ENCODE data around the gene RBBP8NL.

RBBP8NL gene

GRCh38 chr20:62405981-62406513 lies 21.3 kb downstream of the RBBP8NL start:
- DNase-seq = no peak

GRCh38 chr20:62405108-62405980 lies 22.0 kb downstream of the RBBP8NL start:
- DNase-seq = no peak

DNA sequence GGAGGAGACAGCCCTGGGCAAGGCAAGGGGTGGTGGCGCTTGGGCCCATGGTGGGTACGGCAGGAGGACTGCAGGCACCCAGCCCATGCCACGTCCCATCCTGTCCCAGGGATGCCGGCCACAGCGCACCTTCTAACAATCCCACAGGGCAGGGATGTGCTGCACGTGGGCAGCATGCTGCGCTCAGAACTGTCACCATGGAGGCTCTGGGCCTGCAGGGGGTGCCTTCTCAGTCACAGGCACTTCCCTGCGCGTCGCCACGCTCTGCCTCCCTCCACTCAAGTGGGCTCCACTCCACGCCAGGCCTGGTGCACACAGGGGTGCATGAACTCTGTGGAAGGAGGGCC lies 22.6 kb downstream of the RBBP8NL start:
- no peak for DNase-seq

- no peak for DNase-seq
Measured at GRCh38 chr20:62404112-62404665, 23.1 kb downstream of the RBBP8NL start.

DNA sequence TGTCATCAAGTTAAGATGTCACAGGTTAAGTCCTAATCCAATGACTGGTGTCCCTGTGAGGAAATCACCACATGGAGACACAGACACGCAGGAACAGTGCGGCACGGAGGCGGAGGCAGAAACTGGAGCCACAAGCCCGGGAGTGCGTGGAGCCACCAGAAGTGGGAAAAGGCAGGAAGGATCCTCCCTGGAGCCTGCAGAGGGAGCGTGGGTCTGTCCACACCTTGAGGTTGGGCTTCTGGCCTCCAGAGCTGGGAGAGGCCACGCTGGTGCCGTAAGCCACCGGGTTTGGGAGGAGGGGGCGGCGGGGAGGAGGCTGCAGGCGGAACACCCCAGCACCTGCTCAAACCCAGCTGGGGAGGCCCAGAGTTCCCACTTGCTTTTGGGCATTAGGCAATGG lies 24.0 kb downstream of the RBBP8NL start:
- DNase-seq = no peak

DNA sequence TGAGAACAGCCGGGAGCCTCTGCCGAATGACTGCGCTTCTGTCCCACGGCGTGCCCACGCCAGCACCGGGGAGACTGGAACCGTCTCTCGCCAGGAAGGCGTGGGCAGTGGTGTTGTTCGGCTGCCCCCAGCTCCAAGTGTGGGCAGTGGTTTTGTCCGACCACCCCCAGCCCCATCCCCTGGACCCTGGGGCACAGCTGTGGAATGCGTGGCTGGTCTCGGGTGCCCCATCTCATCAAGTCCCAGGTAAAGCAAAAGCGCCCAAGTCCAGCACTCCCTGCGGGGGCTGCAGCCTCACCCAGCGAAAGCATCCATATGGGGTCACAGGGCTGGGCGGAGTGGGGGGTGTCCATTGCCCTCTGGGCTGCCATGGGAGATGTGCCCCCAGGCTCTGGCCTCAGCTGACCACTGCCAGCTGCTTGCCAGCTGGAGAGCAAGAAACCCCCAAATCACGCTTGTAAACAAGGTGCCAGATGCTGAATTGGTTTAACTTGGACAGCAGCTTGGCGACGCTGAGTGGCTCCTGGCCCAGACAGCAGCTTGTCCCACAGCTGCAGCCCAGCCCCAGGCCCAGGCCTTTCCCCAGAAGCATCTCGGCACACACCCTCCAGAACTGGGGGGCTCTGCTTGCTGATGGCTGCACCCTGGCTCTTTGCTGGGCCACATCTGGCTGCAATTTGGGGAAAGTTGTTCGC lies 24.7 kb downstream of the RBBP8NL start:
- no peak for DNase-seq

- no peak for DNase-seq
Measured at GRCh38 chr20:62401331-62401779, 26.0 kb downstream of the RBBP8NL start.

DNA sequence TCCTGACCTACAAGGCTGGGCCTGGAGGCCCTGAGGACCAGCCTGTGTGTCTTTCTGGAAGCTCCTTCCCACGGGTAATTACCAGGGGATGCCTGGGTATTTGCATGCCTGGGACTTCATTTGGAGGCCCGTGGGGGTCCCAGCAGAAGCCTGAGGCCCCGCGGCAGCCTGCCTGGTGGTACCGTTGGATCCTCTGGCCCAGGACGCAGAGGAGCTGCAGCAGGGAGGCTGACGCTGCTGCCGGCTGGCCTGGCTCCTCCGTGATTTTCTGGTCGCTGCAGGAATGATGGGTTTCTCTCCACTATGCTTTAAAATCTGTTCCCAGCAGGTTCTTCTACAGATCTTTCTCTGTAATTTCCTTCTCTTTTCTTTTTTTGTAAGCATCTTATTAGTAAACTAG lies 26.8 kb downstream of the RBBP8NL start:
- no peak for DNase-seq

GRCh38 chr20:62400021-62400420 lies 27.3 kb downstream of the RBBP8NL start:
- DNase-seq = no peak

DNA sequence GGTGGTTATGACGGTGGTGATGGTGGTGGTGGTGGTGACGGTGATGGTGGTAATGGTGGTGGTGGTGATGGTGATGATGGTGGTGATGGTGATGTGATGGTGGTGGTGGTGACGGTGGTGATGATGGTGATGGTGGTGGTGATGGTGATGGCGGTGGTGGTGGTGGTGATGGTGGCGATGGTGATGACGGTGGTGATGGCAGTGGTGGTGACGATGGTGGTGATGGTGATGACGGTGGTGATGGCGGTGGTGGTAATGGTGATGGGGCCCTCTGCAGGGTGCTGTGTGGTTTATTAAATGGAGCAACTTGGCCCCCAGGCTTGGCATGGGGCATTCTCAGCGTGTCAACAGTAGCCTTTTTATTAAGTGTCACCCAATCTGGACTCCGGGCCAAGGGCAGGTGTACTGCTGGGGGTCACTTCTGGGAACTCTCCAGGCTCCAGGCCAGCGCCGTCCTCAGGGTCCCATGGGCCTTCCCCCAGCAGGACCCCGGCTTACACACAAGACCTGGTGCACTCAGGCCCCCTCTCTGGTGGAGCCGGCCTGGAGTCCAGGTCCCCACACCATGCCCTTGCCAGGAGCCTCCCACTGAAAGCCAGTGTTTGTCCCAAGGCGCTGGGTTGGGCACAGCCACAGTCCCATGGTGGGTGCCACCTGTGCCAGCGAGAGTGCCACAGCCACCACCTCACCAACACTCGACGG lies 29.1 kb downstream of the RBBP8NL start:
- no peak for DNase-seq

- no peak for DNase-seq
Measured at GRCh38 chr20:62396367-62397239, 30.7 kb downstream of the RBBP8NL start.

GRCh38 chr20:62395311-62396242 lies 31.8 kb downstream of the RBBP8NL start:
- no peak for DNase-seq

- no peak for DNase-seq
Measured at GRCh38 chr20:62394248-62395245, 32.8 kb downstream of the RBBP8NL start.

DNA sequence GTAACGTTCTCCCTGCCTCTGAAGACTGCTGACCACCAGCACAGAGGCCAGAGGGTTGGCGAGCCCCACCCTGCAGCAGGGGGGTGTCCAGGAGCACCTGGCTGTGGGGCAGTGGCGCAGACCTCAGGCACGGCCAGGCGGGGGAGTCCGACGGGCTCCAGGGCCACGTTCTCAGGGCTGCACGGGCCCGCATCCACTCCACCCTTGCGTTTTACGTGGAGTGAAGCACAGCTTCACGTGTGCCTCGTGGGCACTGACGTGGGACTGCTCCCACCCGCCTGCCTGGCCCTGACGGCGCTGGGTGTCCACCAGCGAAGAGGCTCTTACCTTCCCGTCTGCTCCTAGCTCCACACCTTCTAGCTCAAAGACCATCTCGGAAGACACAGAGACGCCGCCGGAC lies 33.5 kb downstream of the RBBP8NL start:
- no peak for DNase-seq

- DNase-seq = no peak
Measured at GRCh38 chr20:62393335-62393665, 34.0 kb downstream of the RBBP8NL start.

GRCh38 chr20:62392621-62393334 lies 34.6 kb downstream of the RBBP8NL start:
- no peak for DNase-seq

GRCh38 chr20:62392077-62392418 lies 35.3 kb downstream of the RBBP8NL start:
- DNase-seq = no peak

GRCh38 chr20:62391165-62392076 lies 35.9 kb downstream of the RBBP8NL start:
- no peak for DNase-seq
